HepG2 (cell line): ENCODE measurements around the gene MAP3K20. TPM values are rescaled to one million over a fixed set of nuclear protein-coding genes. Genes with fewer than 3 reads are reported as not detected.

Experiments
- ATAC-seq: fragments of 200-7000 bp; cut with Tn5 transposase; 3 replicates; pipeline ENCODE4 v1.9.1; 2020; ENCODE audit warnings: mild to moderate bottlenecking, moderate library complexity
- BruUV-seq: library from RNA; stranded (reverse); fragments of 400-500 nt; replicated peaks from 2 replicates; lab custom pipeline; 2021; lab: Mats Ljungman, UMichigan
- CTCF ChIA-PET: fragments of 300-600 bp; formaldehyde crosslinking; extraction: SDS; loops from one replicate; lab custom pipeline; 2021; ENCODE audit warnings: low total read pairs, inconsistent platforms, low intra/inter-chr PET ratio; lab: Yijun Ruan, JAX
- POLR2A ChIA-PET: fragments of 350-600 bp; sonication (Branson Sonifier 250); formaldehyde crosslinking; loops from one replicate; lab custom pipeline; 2020; ENCODE audit warnings: antibody characterized with exemption, inconsistent platforms; lab: Yijun Ruan, JAX
- DNase-seq: peaks from one replicate; pipeline ENCODE4 v3.0.0-alpha.2; 2015; ENCODE audit warnings: low spot score
- FAIRE-seq: peaks from 3 replicates; lab custom pipeline; 2011; peaks lifted over from hg19 to GRCh38; lab: Jason Lieb, UNC
- H2AFZ ChIP-seq: one replicate; pipeline ENCODE4 v1.6.1; 2011; ENCODE audit warnings: low read length, inconsistent platforms
- H3K27ac ChIP-seq: fragments of 300-600 bp; 3 replicates; pipeline ENCODE4 v1.8.0; 2011; ENCODE audit warnings: mixed run types, mild to moderate bottlenecking, mixed read lengths, low read length, inconsistent platforms; ENCODE audit not compliant: insufficient read depth; ENCODE audit errors: extremely low read length
- H3K27me3 ChIP-seq, 2 experiments: fragments of 200-600 bp in 1 of 2; 2 replicates in 1 of 2; 3 replicates in 1 of 2; pipeline versions ENCODE4 v1.6.0 to v1.8.0; 2011; ENCODE audit warnings: low read length in 2 of 2, mild to moderate bottlenecking in 2 of 2, moderate library complexity in 2 of 2, inconsistent platforms in 1 of 2; ENCODE audit not compliant: insufficient read depth in 2 of 2, control insufficient read depth in 1 of 2
- H3K36me3 ChIP-seq, 2 experiments: fragments of 200-600 bp in 1 of 2; replicated peaks in 1 of 2; 2 replicates in 1 of 2; 3 replicates in 1 of 2; pipeline versions ENCODE4 v1.5.1 to v1.8.0; 2011; ENCODE audit warnings: low read length in 2 of 2, inconsistent platforms in 1 of 2; ENCODE audit not compliant: insufficient read depth in 2 of 2, control insufficient read depth in 1 of 2
- H3K4me1 ChIP-seq: 2 replicates; pipeline ENCODE4 v1.5.1; 2012; ENCODE audit warnings: low read length, inconsistent platforms; ENCODE audit not compliant: insufficient read depth
- H3K4me2 ChIP-seq: 2 replicates; pipeline ENCODE4 v1.6.0; 2011; ENCODE audit warnings: low read depth, low read length, inconsistent platforms
- H3K4me3 ChIP-seq, 3 experiments: fragments of 200-600 bp in 1 of 3; sonication (generic), shearing (Covaris generic) in 1 of 3; replicated peaks in 1 of 3; 2 replicates each; pipeline ENCODE4 v1.5.1; 2011 to 2016; ENCODE audit warnings: low read length in 3 of 3, inconsistent platforms in 2 of 3, low read depth in 2 of 3, mild to moderate bottlenecking in 2 of 3, control low read depth in 1 of 3, mixed read lengths in 1 of 3; ENCODE audit not compliant: insufficient read depth in 1 of 3
- H3K79me2 ChIP-seq: one replicate; pipeline ENCODE4 v1.6.1; 2011; ENCODE audit warnings: low read length, inconsistent platforms; ENCODE audit not compliant: insufficient read depth
- H3K9ac ChIP-seq: 2 replicates; pipeline ENCODE4 v1.6.0; 2011; ENCODE audit warnings: mild to moderate bottlenecking, low read depth, low read length, inconsistent platforms; ENCODE audit not compliant: insufficient read depth
- H3K9me3 ChIP-seq: 2 replicates; pipeline ENCODE4 v1.5.1; 2012; ENCODE audit warnings: mild to moderate bottlenecking, low read length
- H4K20me1 ChIP-seq: 2 replicates; pipeline ENCODE4 v1.6.0; 2011; ENCODE audit warnings: inconsistent platforms, mild to moderate bottlenecking, low read length, moderate library complexity; ENCODE audit not compliant: insufficient read depth
- CAMTA2 ChIP-seq: sonication (generic); formaldehyde crosslinking; IDR thresholded peaks from 2 replicates; pipeline ENCODE4 v1.4.0; 2020; ENCODE audit warnings: mild to moderate bottlenecking, missing genetic modification reagents, borderline replicate concordance
- FOXC1 ChIP-seq: sonication (generic); formaldehyde crosslinking; IDR thresholded peaks from 2 replicates; pipeline ENCODE4 v1.8.0; 2022; ENCODE audit warnings: mild to moderate bottlenecking, missing genetic modification reagents, borderline replicate concordance
- HINFP ChIP-seq: sonication (generic); formaldehyde crosslinking; IDR thresholded peaks from 2 replicates; pipeline ENCODE4 v1.4.0; 2020; ENCODE audit warnings: low read depth, mild to moderate bottlenecking, missing genetic modification reagents
- MYPOP ChIP-seq: sonication (generic); formaldehyde crosslinking; IDR thresholded peaks from 2 replicates; pipeline ENCODE4 v1.8.1; 2023; ENCODE audit warnings: mild to moderate bottlenecking, moderate library complexity, missing genetic modification reagents
- RBM22 ChIP-seq: fragments of 200-400 bp; formaldehyde crosslinking; optimal IDR thresholded peaks from 2 replicates; pipeline ENCODE3; 2017; ENCODE audit warnings: mild to moderate bottlenecking, low read length, moderate library complexity
- RFX3 ChIP-seq: IDR thresholded peaks from 2 replicates; pipeline ENCODE4 v1.6.1; 2016; ENCODE audit warnings: missing biosample characterization, missing genetic modification reagents
- SKI ChIP-seq: fragments of 450-650 bp; IDR thresholded peaks from one replicate; pipeline ENCODE4 v1.6.1; 2018; ENCODE audit warnings: mild to moderate bottlenecking; ENCODE audit not compliant: partially characterized antibody
- SMAD1 ChIP-seq: sonication (generic); formaldehyde crosslinking; IDR thresholded peaks from 2 replicates; pipeline ENCODE4 v1.4.0; 2020; ENCODE audit warnings: missing genetic modification reagents, low read depth, mild to moderate bottlenecking, borderline replicate concordance
- SMYD3 ChIP-seq: sonication (generic); formaldehyde crosslinking; IDR thresholded peaks from 2 replicates; pipeline ENCODE4 v1.8.1; 2023; ENCODE audit warnings: mild to moderate bottlenecking, missing genetic modification reagents
- SSRP1 ChIP-seq: IDR thresholded peaks from 2 replicates; pipeline ENCODE4 v1.6.1; 2016; ENCODE audit warnings: control low read depth
- TBX3 ChIP-seq: fragments of 450-650 bp; IDR thresholded peaks from 2 replicates; pipeline ENCODE4 v1.6.1; 2017; ENCODE audit warnings: antibody characterized with exemption, mild to moderate bottlenecking, inconsistent platforms, borderline replicate concordance
- ZNF224 ChIP-seq: sonication (generic); formaldehyde crosslinking; IDR thresholded peaks from 2 replicates; pipeline ENCODE4 v1.5.0; 2020; ENCODE audit warnings: mild to moderate bottlenecking, missing genetic modification reagents
- ZNF33B ChIP-seq: sonication (generic); formaldehyde crosslinking; IDR thresholded peaks from 2 replicates; pipeline ENCODE4 v1.5.1; 2020; ENCODE audit warnings: mild to moderate bottlenecking, missing genetic modification reagents
- ZNF430 ChIP-seq: sonication (generic); formaldehyde crosslinking; IDR thresholded peaks from 2 replicates; pipeline ENCODE4 v1.9.0; 2021; ENCODE audit warnings: mild to moderate bottlenecking, missing genetic modification reagents
- ZNF451 ChIP-seq: sonication (generic); formaldehyde crosslinking; IDR thresholded peaks from 2 replicates; pipeline ENCODE4 v1.5.0; 2020; ENCODE audit warnings: mild to moderate bottlenecking, missing genetic modification reagents
- ZNF510 ChIP-seq: sonication (generic); formaldehyde crosslinking; IDR thresholded peaks from 2 replicates; pipeline ENCODE4 v1.4.0; 2020; ENCODE audit warnings: low read depth, mild to moderate bottlenecking, missing genetic modification reagents
- ZNF776 ChIP-seq: sonication (generic); formaldehyde crosslinking; IDR thresholded peaks from 2 replicates; pipeline ENCODE4 v1.4.0; 2020; ENCODE audit warnings: mild to moderate bottlenecking, missing genetic modification reagents
- WGBS: methylation state at CpG from one replicate; pipeline ENCODE4 v1.1.6; 2017; ENCODE audit warnings: low lambda C conversion rate; 5-methylcytosine and 5-hydroxymethylcytosine counted together
- in situ Hi-C: cut with HindIII; loops from 2 replicates; pipeline ENCODE4 v1.10.0; 2017; ENCODE audit warnings: low pct_unique_long_range_greater_than_20kb; ENCODE audit not compliant: extremely low pct_ligation_motif_present
- intact Hi-C: fragments of 100-400 bp; cut with micrococcal nuclease; formaldehyde crosslinking; loops from one replicate; pipeline ENCODE4 v1.10.0; 2022; ENCODE audit not compliant: unreplicated experiment
- polyA plus RNA-seq, 8 experiments: library from polyadenylated mRNA; depleted of rRNA in 3 of 8; stranded (reverse) in 7 of 8; unstranded in 1 of 8; fragments of >200 nt; fragmentation: Illumina TruSeq in 4 of 8; extraction: Trizol in 4 of 8; gene quantifications; 2 replicates each; pipeline versions ENCODE4 v1.2.1 to v1.2.3, GENCODE V29; 2011 to 2016; ENCODE audit warnings: low read depth in 4 of 8, missing spikeins in 1 of 8, mixed read lengths in 1 of 8; ENCODE audit not compliant: insufficient read depth in 1 of 8
- total RNA-seq, 5 experiments: library from RNA; depleted of rRNA; stranded (reverse); fragments of >200 nt; fragmentation: Illumina TruSeq; extraction: Trizol; gene quantifications; 2 replicates each; pipeline ENCODE4 v1.2.3, GENCODE V29; 2016; ENCODE audit warnings: low read depth in 1 of 5
- TF ChIP-seq, protein P1 (sequence below): sonication (generic); formaldehyde crosslinking; IDR thresholded peaks from 2 replicates; pipeline ENCODE4 v1.4.0; 2020; ENCODE audit warnings: missing genetic modification reagents, borderline replicate concordance

Gene MAP3K20
- total and polyA plus RNA-seq, 2 of the 13 experiments (the other 11 are each of a cell fraction or from before 2014, with no cell fraction given): 5.2 to 13.5 TPM

- ATAC-seq (no peak), DNase-seq (no peak), FAIRE-seq (no peak)
- no peaks in the 10 kb centered on the region for H3K79me2 ChIP-seq
- CTCF ChIA-PET: no interaction called here
- H2AFZ ChIP-seq: no peak overlapping the region
- no peak overlapping the region for H3K9ac ChIP-seq
- POLR2A ChIA-PET: no interaction called here
- H3K27me3 ChIP-seq: no peaks in the 10 kb centered on the region
- H3K27ac ChIP-seq: no peak overlapping the region
- WGBS: 97% methylated on average over 3 of the region's 3 CpGs
- BruUV-seq: no TSS peak
- intact Hi-C loops (no loop called here), in situ Hi-C loops (no loop called here)
- no peaks in the 10 kb centered on the region for H3K4me1 ChIP-seq
- no peaks in the 10 kb centered on the region for H3K9me3 ChIP-seq
- no peak overlapping the region for H3K4me2 ChIP-seq
- TF ChIP-seq HINFP (no peak), SSRP1 (CRISPR knock-in tag) (no peak), SMYD3 (no peak), SMAD1 (no peak), RFX3 (CRISPR knock-in tag) (no peak), ZNF510 (CRISPR knock-in tag) (no peak), CAMTA2 (CRISPR knock-in tag) (no peak), FOXC1 (CRISPR knock-in tag) (no peak), ZNF430 (CRISPR knock-in tag) (no peak), ZNF451 (CRISPR knock-in tag) (no peak), MYPOP (CRISPR knock-in tag) (no peak), TBX3 (no peak), RBM22 (no peak), ZNF224 (CRISPR knock-in tag) (no peak), SKI (no peak), ZNF33B (CRISPR knock-in tag) (no peak), ZNF776 (CRISPR knock-in tag) (no peak)
- TF ChIP-seq, protein P1, sequence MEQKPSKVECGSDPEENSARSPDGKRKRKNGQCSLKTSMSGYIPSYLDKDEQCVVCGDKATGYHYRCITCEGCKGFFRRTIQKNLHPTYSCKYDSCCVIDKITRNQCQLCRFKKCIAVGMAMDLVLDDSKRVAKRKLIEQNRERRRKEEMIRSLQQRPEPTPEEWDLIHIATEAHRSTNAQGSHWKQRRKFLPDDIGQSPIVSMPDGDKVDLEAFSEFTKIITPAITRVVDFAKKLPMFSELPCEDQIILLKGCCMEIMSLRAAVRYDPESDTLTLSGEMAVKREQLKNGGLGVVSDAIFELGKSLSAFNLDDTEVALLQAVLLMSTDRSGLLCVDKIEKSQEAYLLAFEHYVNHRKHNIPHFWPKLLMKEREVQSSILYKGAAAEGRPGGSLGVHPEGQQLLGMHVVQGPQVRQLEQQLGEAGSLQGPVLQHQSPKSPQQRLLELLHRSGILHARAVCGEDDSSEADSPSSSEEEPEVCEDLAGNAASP (CRISPR knock-in tag): no peak
- no peak overlapping the region for H3K4me3 ChIP-seq
- H4K20me1 ChIP-seq: no peaks in the 10 kb centered on the region
- peaks cover 0 to 16% of the 10 kb centered on the region in 2 experiments; a peak in 4 of 5 replicates for H3K36me3 ChIP-seq
Observed at GRCh38 chr2:173195100-173195499, 119.5 kb downstream of the MAP3K20 start.
